HL-60 (cell line): Measurements from ENCODE around the gene PCSK5.

Experiments
- DNase-seq, 2 experiments: peaks; one replicate each; pipeline ENCODE4 v3.0.0-alpha.2; 2010 to 2020; ENCODE audit warnings: low read depth in 1 of 2, low spot score in 1 of 2
- H3K27ac ChIP-seq: fragments of 250-450 bp; sonication (Bioruptor Pico); replicated peaks from 2 replicates; pipeline ENCODE4 v1.5.1; 2020; ENCODE audit warnings: mild to moderate bottlenecking, moderate library complexity
- H3K27me3 ChIP-seq: fragments of 250-450 bp; sonication (Bioruptor Pico); 2 replicates; pipeline ENCODE4 v1.5.1; 2021; ENCODE audit warnings: mild to moderate bottlenecking, moderate library complexity; ENCODE audit not compliant: insufficient read depth, poor library complexity, severe bottlenecking
- H3K4me3 ChIP-seq: replicated peaks from 2 replicates; pipeline ENCODE4 v1.5.1; 2011; ENCODE audit warnings: mild to moderate bottlenecking, control low read depth, low read length; ENCODE audit not compliant: insufficient read depth
- CTCF ChIP-seq: IDR thresholded peaks from one replicate; pipeline ENCODE4 v1.5.1; 2011; ENCODE audit warnings: low read length, control low read depth, inconsistent platforms; ENCODE audit not compliant: insufficient read depth
- GABPA ChIP-seq: IDR thresholded peaks from 2 replicates; pipeline ENCODE4 v1.6.1; 2012; ENCODE audit warnings: low read depth
- POLR2AphosphoS5 ChIP-seq: IDR thresholded peaks from 2 replicates; pipeline ENCODE4 v1.6.1; 2012; ENCODE audit warnings: low read depth
- REST ChIP-seq: IDR thresholded peaks from 2 replicates; pipeline ENCODE4 v1.6.1; 2012; ENCODE audit warnings: low read depth; ENCODE audit not compliant: insufficient replicate concordance
- SPI1 ChIP-seq: IDR thresholded peaks from 2 replicates; pipeline ENCODE4 v1.6.1; 2012; ENCODE audit warnings: low read depth, mild to moderate bottlenecking, borderline replicate concordance

Gene PCSK5

GRCh38 chr9:75910731-75911130 lies 20.3 kb downstream of the PCSK5 start:
- H3K27me3 ChIP-seq = no peaks in the 10 kb centered on the region
- no peak for DNase-seq
- TF ChIP-seq CTCF (no peak), GABPA (no peak), REST (no peak), POLR2AphosphoS5 (no peak), SPI1 (no peak)
- H3K27ac ChIP-seq = no peak overlapping the region
- no peak overlapping the region for H3K4me3 ChIP-seq

- no peak overlapping the region for H3K27ac ChIP-seq
- TF ChIP-seq GABPA (no peak), SPI1 (no peak), REST (no peak), POLR2AphosphoS5 (no peak), CTCF (no peak)
- no peak overlapping the region for H3K4me3 ChIP-seq
- no peaks in the 10 kb centered on the region for H3K27me3 ChIP-seq
- no peak for DNase-seq
Measured at GRCh38 chr9:75911390-75911789, 20.9 kb downstream of the PCSK5 start.

GRCh38 chr9:75912951-75913350 lies 22.5 kb downstream of the PCSK5 start:
- no peak overlapping the region for H3K27ac ChIP-seq
- TF ChIP-seq GABPA (no peak), POLR2AphosphoS5 (no peak), SPI1 (no peak), CTCF (no peak), REST (no peak)
- H3K4me3 ChIP-seq = no peak overlapping the region
- no peaks in the 10 kb centered on the region for H3K27me3 ChIP-seq
- DNase-seq = no peak
